MCF 10A (cell line): Measurements from ENCODE around the gene HK1. TPM values are rescaled to one million over a fixed set of nuclear protein-coding genes. Genes with fewer than 3 reads are reported as not detected.
A peak's percentile ranks its signal among the peaks of the same experiment; 100 is the strongest.
"Not testable (repeated sequence)": the region's sequence is repeated elsewhere in the genome, so short reads cannot be mapped to it uniquely, and the experiment has no call there.

ENCODE experiments used
- BruUV-seq: library from RNA; stranded (reverse); fragments of 400-500 nt; replicated peaks from 2 replicates; lab custom pipeline; 2021; lab: Mats Ljungman, UMichigan
- CTCF ChIA-PET: fragments of 300-600 bp; sonication (Branson Sonifier 250); formaldehyde crosslinking; extraction: SDS; loops from one replicate; lab custom pipeline; 2021; ENCODE audit warnings: antibody characterized with exemption, inconsistent platforms; lab: Yijun Ruan, JAX
- POLR2A ChIA-PET: fragments of 300-600, 350-650 bp; sonication (Branson Sonifier 250); formaldehyde crosslinking; extraction: SDS; loops from one replicate; lab custom pipeline; 2020; ENCODE audit warnings: antibody characterized with exemption, inconsistent platforms; lab: Yijun Ruan, JAX
- DNase-seq: peaks from one replicate; pipeline ENCODE4 v3.0.0-alpha.2; 2018; ENCODE audit not compliant: unreplicated experiment
- H3K27ac Mint-ChIP-seq: one replicate; pipeline ENCODE4 v1.8.0; 2022; ENCODE audit warnings: mild to moderate bottlenecking, low read depth, mixed read lengths; ENCODE audit not compliant: unreplicated experiment
- H3K27me3 Mint-ChIP-seq: one replicate; pipeline ENCODE4 v1.8.0; 2022; ENCODE audit warnings: mixed read lengths; ENCODE audit not compliant: insufficient read depth, unreplicated experiment
- H3K36me3 Mint-ChIP-seq: one replicate; pipeline ENCODE4 v1.8.0; 2022; ENCODE audit warnings: mild to moderate bottlenecking, moderate library complexity, mixed read lengths; ENCODE audit not compliant: insufficient read depth, unreplicated experiment
- H3K4me1 Mint-ChIP-seq: one replicate; pipeline ENCODE4 v1.8.0; 2022; ENCODE audit warnings: mixed read lengths; ENCODE audit not compliant: insufficient read depth, unreplicated experiment
- H3K4me3 Mint-ChIP-seq: one replicate; pipeline ENCODE4 v1.8.0; 2022; ENCODE audit warnings: mild to moderate bottlenecking, moderate library complexity, mixed read lengths; ENCODE audit not compliant: unreplicated experiment
- H3K9me3 Mint-ChIP-seq: one replicate; pipeline ENCODE4 v1.8.0; 2022; ENCODE audit warnings: mixed read lengths; ENCODE audit not compliant: unreplicated experiment
- intact Hi-C: fragments of 100-400 bp; cut with micrococcal nuclease; formaldehyde crosslinking; loops from 2 replicates; pipeline ENCODE4 v1.14.1; 2022
- total RNA-seq: library from RNA; stranded (reverse); gene quantifications from 2 replicates; pipeline ENCODE4 v1.2.3, GENCODE V29; 2022
- TF ChIP-seq, protein P1 (sequence below): fragments of 200-600 bp; IDR thresholded peaks from one replicate; pipeline ENCODE4 v1.8.0; 2022; ENCODE audit warnings: antibody characterized with exemption, mild to moderate bottlenecking; ENCODE audit not compliant: unreplicated experiment

HK1 gene
- total RNA-seq, 1 experiment from 2014 or later: 134 TPM

DNA sequence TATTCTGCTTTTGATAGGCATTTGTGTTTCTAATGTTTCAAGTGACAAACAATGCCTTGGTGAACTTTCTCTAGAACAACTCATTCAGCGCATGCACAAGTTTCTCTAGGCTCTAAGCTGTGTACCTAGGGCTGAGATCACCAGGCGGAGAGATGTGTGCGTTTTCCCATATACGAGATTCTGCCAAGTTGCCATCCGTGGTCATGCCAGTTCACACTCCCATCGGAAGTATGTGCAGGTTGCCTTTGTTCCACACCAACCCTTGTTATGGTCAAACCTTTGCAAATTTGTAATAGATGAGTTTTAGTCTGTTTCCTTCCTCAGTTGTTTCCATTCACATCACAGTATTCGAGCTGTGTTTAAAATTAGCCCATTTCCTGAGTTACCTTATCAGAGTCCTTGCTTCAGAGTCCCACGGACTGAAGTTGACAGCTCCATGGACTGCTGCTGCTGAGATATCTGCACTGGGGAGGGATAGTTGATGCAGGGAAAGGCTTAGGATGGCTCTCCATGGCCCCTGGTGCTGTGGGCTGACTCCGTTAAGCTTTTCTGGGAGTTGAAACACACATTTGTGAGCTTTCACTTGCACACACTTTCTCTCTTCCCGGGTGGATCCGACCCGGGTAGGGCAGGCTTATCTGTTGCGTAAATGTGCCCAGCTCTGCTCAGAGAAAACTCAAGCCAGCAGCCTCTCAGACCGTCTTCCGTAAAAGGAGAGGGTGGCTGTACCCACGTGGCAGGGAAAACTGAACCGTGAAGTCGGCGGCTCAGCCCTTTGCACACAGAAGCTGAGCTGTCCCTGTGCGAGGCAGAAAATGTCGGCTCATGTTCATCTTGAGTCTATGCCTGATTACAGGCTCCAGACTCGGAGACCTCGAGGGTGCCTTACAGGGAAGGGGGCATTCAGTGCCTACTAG is 49.4 kb downstream of the HK1 start:
- Mint-ChIP-seq H3K27ac (peak overlapping the region; percentile 88), H3K27me3 (no peaks in the 10 kb centered on the region), H3K9me3 (no peaks in the 10 kb centered on the region), H3K4me1 (peaks cover 47% of the 10 kb centered on the region), H3K4me3 (peak overlapping the region; percentile 69), H3K36me3 (peaks cover 29% of the 10 kb centered on the region)
- intact Hi-C loops: no loop called here
- DNase-seq: peak; percentile 79
- BruUV-seq: no TSS peak
- TF ChIP-seq, protein P1, sequence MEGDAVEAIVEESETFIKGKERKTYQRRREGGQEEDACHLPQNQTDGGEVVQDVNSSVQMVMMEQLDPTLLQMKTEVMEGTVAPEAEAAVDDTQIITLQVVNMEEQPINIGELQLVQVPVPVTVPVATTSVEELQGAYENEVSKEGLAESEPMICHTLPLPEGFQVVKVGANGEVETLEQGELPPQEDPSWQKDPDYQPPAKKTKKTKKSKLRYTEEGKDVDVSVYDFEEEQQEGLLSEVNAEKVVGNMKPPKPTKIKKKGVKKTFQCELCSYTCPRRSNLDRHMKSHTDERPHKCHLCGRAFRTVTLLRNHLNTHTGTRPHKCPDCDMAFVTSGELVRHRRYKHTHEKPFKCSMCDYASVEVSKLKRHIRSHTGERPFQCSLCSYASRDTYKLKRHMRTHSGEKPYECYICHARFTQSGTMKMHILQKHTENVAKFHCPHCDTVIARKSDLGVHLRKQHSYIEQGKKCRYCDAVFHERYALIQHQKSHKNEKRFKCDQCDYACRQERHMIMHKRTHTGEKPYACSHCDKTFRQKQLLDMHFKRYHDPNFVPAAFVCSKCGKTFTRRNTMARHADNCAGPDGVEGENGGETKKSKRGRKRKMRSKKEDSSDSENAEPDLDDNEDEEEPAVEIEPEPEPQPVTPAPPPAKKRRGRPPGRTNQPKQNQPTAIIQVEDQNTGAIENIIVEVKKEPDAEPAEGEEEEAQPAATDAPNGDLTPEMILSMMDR: no peak
- CTCF ChIA-PET: interaction anchor here (0.6 to 2.1 kb wide), 8 partner anchors 9 to 99 kb away, joined by 3 to 15 read pairs (median 4); no protein-coding TSS in a partner anchor
- POLR2A ChIA-PET: interaction anchor here (0.8 to 13.3 kb wide), 18 partner anchors 10 to 371 kb away, joined by 3 to 282 read pairs (median 6); no protein-coding TSS in a partner anchor

GRCh38 chr10:69328380-69328735 is 50.1 kb downstream of the HK1 start:
- BruUV-seq: no TSS peak
- intact Hi-C loops: no loop called here
- H3K4me1 Mint-ChIP-seq: peaks cover 51% of the 10 kb centered on the region
- DNase-seq: no peak
- TF ChIP-seq, protein P1: no peak
- POLR2A ChIA-PET: interaction anchor here (0.9 to 13.3 kb wide), 14 partner anchors 11 to 106 kb away, joined by 3 to 282 read pairs (median 6); no protein-coding TSS in a partner anchor
- CTCF ChIA-PET: interaction anchor here (0.7 to 1.5 kb wide), 2 partner anchors 9 to 63 kb away, joined by 3 to 6 read pairs; no protein-coding TSS in a partner anchor
- no peaks in the 10 kb centered on the region for H3K27me3 Mint-ChIP-seq
- peak overlapping the region; percentile 69 for H3K4me3 Mint-ChIP-seq
- H3K9me3 Mint-ChIP-seq: no peaks in the 10 kb centered on the region
- peaks cover 29% of the 10 kb centered on the region for H3K36me3 Mint-ChIP-seq
- H3K27ac Mint-ChIP-seq: peak overlapping the region; percentile 88

DNA sequence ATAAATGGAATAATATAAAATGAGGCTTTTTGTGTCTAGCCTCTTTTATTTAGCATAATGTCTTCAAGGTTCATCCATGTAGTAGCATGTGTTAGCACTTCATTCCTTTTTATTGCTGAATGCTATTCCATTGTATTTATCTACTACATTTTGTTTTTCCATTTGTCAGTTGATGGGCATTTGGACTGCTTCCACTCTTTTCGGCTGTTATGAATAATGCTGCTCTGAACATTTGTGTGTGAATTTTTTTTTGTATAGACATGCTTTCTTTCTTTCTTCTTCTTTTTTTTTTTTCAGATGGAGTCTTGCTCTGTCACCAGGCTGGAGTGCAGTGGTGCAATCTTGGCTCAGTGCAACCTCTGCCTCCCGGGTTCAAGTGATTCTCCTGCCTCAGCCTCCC is 50.6 kb downstream of the HK1 start:
- peak overlapping the region; percentile 88 for H3K27ac Mint-ChIP-seq
- BruUV-seq, H3K9me3 Mint-ChIP-seq, intact Hi-C loops, H3K27me3 Mint-ChIP-seq, DNase-seq: not testable (repeated sequence)
- POLR2A ChIA-PET: interaction anchor here (1.4 to 13.3 kb wide), 6 partner anchors 11 to 56 kb away, joined by 6 to 282 read pairs (median 40); no protein-coding TSS in a partner anchor
- H3K4me3 Mint-ChIP-seq: peak overlapping the region; percentile 69
- CTCF ChIA-PET: interaction anchor here (1.5 kb wide), 1 partner anchor 10 kb away, joined by 6 read pairs; no protein-coding TSS in a partner anchor
- peaks cover 48% of the 10 kb centered on the region for H3K4me1 Mint-ChIP-seq
- H3K36me3 Mint-ChIP-seq: peaks cover 29% of the 10 kb centered on the region

DNA sequence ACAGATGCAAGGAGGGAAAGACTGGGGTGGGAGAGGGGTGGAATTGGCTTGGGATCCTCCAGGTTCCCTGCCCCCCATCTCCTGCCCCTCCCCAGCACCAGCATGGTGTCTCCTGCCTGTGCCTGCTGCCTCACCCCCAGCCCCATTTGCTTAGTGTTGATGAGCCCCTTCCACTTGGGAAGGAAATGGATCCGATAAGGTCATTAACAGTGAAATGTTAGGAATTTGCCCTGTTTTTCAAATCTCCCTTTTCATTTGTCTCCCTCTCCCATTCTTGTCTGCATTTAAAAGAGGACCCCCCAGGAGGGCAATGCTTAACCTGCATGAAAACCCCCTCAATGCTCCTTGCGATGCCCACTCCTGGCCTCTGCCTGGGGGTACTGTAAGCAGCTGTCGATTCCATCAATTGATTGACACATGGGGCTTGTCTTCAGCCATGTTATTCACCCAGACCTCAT is 51.5 kb downstream of the HK1 start:
- Mint-ChIP-seq H3K27ac (peak overlapping the region; percentile 88), H3K4me3 (no peak overlapping the region), H3K27me3 (no peaks in the 10 kb centered on the region), H3K4me1 (peaks cover 56% of the 10 kb centered on the region), H3K9me3 (no peaks in the 10 kb centered on the region), H3K36me3 (peaks cover 33% of the 10 kb centered on the region)
- TF ChIP-seq, protein P1: no peak
- BruUV-seq: no TSS peak
- intact Hi-C loops: loop anchor here (10.0 kb wide), 1 partner anchor 205 kb away; the partner anchor contains the start of gene VPS26A
- POLR2A ChIA-PET: no interaction called here
- CTCF ChIA-PET: no interaction called here
- no peak for DNase-seq
